Effector memory CD8-positive, alpha-beta T cell (primary cell): ENCODE results near the gene TNFRSF18.

Experiments
- ATAC-seq: fragments of 150-1000 bp; cut with Tn5 transposase; replicated peaks from 2 replicates; pipeline ENCODE4 v1.10.0; 2021; ENCODE audit warnings: mild to moderate bottlenecking, moderate library complexity
- DNase-seq, 3 experiments: peaks; one replicate each; pipeline ENCODE4 v3.0.0; 2021
- H3K27ac Mint-ChIP-seq, 2 donors: one replicate each; pipeline ENCODE4 v1.8.0; 2022; ENCODE audit warnings: mild to moderate bottlenecking in 2 of 2, mixed read lengths in 2 of 2, moderate library complexity in 2 of 2
- H3K27me3 Mint-ChIP-seq, 2 donors: one replicate each; pipeline ENCODE4 v1.8.0; 2022; ENCODE audit warnings: mixed read lengths in 2 of 2
- H3K36me3 Mint-ChIP-seq: one replicate; pipeline ENCODE4 v1.8.0; 2022; ENCODE audit warnings: mild to moderate bottlenecking, moderate library complexity, mixed read lengths; ENCODE audit not compliant: insufficient read depth
- H3K4me1 Mint-ChIP-seq, 2 donors: one replicate each; pipeline ENCODE4 v1.8.0; 2022; ENCODE audit warnings: low read depth in 2 of 2, mixed read lengths in 2 of 2
- H3K4me3 Mint-ChIP-seq, 2 donors: one replicate each; pipeline ENCODE4 v1.8.0; 2022; ENCODE audit warnings: mild to moderate bottlenecking in 2 of 2, mixed read lengths in 2 of 2, moderate library complexity in 2 of 2
- H3K9me3 Mint-ChIP-seq, 2 donors: one replicate each; pipeline ENCODE4 v1.8.0; 2022; ENCODE audit warnings: mixed read lengths in 2 of 2

The TNFRSF18 gene

DNA sequence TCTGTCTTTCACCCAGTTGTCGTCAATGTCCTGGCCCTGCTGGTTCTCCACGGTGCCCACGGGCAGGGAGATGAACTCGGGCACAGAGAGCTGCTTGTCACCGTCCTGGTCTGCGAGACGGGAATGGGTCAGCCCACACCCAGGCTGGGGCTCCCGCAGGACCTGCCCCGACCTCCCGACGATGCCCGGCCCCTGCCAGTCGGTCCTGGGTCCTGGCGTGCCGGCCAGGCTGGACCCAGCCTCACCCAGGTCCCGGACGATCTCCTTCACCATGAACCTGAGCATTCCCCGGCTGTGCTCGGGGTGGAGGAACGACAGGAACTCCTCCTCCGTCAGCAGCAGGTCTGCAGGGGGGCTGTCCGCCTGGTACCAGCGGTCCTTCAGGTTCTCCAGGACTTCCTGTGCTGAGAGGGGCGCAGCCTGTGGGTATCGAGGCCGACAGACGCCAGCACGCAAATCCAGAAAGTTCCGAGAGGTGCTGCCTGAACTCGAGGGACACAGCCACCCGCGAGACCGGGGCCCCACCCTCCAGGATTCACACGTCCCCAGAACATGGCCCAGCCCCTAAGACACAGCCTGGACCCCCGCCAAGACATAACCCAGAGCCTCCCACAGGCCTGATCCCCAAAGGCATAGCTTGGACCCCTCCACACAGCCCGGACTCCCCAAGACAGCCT, 12.3 kb upstream of the TNFRSF18 start:
- Mint-ChIP-seq H3K4me3 (peak overlapping the region in 1 of 2 donors; percentile 19), H3K9me3 (no peaks in the 10 kb centered on the region), H3K4me1 (peaks cover 19 to 33% of the 10 kb centered on the region in 2 donors), H3K27ac (peak overlapping the region; percentile 52 to 87), H3K27me3 (no peaks in the 10 kb centered on the region), H3K36me3 (peaks cover 59% of the 10 kb centered on the region)
- DNase-seq (no peak), ATAC-seq (no peak)

DNA sequence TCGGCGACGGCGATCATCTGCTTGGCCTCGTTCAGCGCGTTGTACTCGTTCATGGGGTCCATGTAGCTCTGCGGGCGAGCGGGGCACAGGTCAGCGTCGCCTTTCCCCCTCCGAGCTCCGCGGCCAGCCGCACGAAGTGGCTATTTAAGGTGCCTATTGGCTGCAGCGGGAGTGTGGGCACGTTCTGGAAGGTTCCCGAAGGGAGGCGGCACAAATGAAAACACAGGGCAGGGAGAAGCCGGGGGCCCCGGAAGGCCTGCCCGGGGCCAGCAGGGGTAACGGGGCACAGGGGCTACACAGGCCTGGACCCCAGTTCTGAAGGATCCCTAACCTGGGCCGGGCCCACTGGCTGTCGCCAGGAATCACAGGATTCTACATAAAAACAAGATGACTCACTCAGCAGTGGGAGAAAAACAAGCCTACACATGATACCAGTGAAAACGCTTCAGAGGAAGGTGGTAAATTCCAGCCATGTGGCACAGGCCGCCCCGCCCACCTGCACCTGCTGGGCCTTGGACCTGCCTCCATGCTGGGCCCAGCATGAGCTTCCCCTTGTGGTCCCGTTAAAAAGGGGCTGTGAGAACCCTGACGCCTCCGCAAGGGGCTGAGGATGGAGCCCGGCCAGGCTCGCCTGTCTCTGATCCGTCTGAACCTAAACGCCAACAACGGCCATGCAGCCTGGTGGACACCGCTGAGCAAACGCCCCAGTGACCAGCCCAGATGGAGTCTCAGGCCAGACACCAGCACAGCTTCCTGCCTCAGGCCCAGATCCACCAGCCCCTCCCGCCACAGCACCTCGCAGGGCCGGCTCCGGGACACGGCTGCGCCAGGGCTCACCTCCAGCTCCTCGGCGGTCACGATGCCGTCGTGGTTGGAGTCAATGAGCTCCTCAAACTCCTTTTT, 11.5 kb upstream of the TNFRSF18 start:
- Mint-ChIP-seq H3K27me3 (no peaks in the 10 kb centered on the region), H3K36me3 (peaks cover 60% of the 10 kb centered on the region), H3K4me1 (peaks cover 19 to 30% of the 10 kb centered on the region in 2 donors), H3K27ac (peak overlapping the region in 1 of 2 donors; percentile 87), H3K4me3 (peak overlapping the region in 1 of 2 donors; percentile 19), H3K9me3 (no peaks in the 10 kb centered on the region)
- DNase-seq (no peak), ATAC-seq (no peak)

DNA sequence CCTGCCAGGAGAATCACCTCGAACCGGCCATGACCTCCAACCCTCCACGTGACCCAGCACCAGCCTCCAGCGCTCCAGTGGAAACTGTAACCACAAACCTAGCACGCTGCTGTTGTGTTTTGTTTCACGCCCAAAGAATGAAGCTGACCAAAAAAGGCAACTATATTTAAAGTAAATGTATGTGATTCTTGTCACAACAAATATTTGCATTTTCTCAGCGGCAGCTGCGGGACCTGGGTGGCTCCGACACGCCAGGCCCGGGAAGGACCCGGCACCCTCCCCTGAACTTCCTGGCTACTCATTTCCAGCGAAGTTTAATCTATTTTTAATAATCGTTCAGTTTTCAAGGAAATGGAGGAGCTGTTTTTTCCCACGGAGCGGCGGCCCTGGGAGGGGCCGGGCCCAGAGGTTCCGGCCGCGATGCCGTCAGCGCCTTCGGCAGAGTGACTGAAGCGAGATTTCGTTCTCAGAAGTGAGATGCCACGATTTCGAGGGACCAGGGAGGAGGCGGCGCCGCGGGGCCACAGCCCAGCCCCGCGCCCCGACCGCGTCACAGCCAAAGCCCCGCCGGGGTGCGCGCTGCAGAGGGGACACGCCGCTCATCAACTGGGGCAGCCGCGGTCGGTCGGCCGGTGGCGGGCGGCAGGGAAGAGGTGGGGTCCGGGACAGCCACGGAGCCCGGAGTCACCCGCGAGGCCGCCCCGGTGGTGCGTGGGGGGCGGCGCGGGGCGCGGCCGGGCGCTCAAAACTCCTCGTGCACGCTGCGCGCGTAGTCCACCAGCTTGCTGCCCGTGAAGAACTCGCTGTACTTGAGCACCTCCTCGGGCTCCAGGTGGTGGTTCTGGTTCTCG, 10.6 kb upstream of the TNFRSF18 start:
- Mint-ChIP-seq H3K9me3 (no peaks in the 10 kb centered on the region), H3K27ac (peak overlapping the region; percentile 84 to 98), H3K4me3 (peak overlapping the region; percentile 2 to 65), H3K27me3 (no peaks in the 10 kb centered on the region), H3K36me3 (peaks cover 57% of the 10 kb centered on the region), H3K4me1 (peaks cover 22 to 27% of the 10 kb centered on the region in 2 donors)
- no peak for DNase-seq
- ATAC-seq: no peak

GRCh38 chr1:1215881-1216605, 9.7 kb upstream of the TNFRSF18 start:
- peaks cover 49% of the 10 kb centered on the region for H3K36me3 Mint-ChIP-seq
- peaks cover 22 to 25% of the 10 kb centered on the region in 2 donors for H3K4me1 Mint-ChIP-seq
- H3K4me3 Mint-ChIP-seq: peak overlapping the region in 1 of 2 donors; percentile 65
- H3K27ac Mint-ChIP-seq: peak overlapping the region; percentile 84 to 98
- no peaks in the 10 kb centered on the region for H3K27me3 Mint-ChIP-seq
- no peak for ATAC-seq
- no peaks in the 10 kb centered on the region for H3K9me3 Mint-ChIP-seq
- no peak for DNase-seq

GRCh38 chr1:1215080-1215676, 8.8 kb upstream of the TNFRSF18 start:
- Mint-ChIP-seq H3K4me3 (peak overlapping the region in 1 of 2 donors; percentile 70), H3K4me1 (peaks cover 23 to 25% of the 10 kb centered on the region in 2 donors), H3K9me3 (no peaks in the 10 kb centered on the region), H3K27me3 (no peaks in the 10 kb centered on the region), H3K27ac (peak overlapping the region; percentile 28 to 98), H3K36me3 (peaks cover 45% of the 10 kb centered on the region)
- ATAC-seq (no peak), DNase-seq (no peak)

GRCh38 chr1:1213345-1214265, 7.2 kb upstream of the TNFRSF18 start, which contains the start of gene TNFRSF4:
TNFRSF4 (minus strand) TSS chr1:1214153; CDS start chr1:1214127, 26 bp downstream.
- Mint-ChIP-seq H3K27me3 (no peaks in the 10 kb centered on the region), H3K36me3 (peaks cover 42% of the 10 kb centered on the region), H3K4me1 (peaks cover 22 to 24% of the 10 kb centered on the region in 2 donors), H3K4me3 (peak within 1 kb of the TSS; percentile 57 to 70), H3K27ac (peak within 1 kb of the TSS; percentile 46 to 98), H3K9me3 (no peaks in the 10 kb centered on the region)
- DNase-seq (peak; percentile 44 to 58 (median 58)), ATAC-seq (peak; percentile 57)

DNA sequence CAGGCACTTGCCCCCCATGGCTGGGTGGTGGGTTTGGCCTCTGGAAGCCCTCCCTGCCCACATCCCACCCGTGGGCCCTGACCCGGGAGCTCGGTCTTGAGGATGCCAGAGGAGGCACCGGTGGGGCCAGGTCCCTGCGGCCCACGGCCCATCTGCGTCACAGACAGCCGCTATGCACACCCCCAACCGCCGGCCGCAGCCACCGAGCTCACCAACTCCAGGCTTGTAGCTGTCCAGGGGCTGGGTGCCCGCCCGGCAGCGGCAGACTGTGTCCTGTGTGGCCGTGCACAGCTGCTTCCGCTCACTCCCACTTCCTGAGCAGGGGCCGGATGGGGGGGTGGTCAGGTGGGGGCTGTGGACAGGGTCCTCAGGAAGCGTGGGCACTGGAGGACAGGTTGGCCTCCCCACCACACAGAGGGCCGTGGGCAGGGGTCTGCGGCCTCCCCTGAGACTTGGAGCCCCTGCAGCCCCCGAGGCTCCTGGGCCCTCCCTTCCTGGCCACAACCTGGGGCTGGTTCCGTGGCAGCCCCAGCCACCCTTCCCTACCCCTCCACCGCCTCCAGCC, 6.5 kb upstream of the TNFRSF18 start:
- Mint-ChIP-seq H3K9me3 (no peaks in the 10 kb centered on the region), H3K27me3 (no peaks in the 10 kb centered on the region)
- ATAC-seq: peak; percentile 60

GRCh38 chr1:1211541-1212441, 5.4 kb upstream of the TNFRSF18 start:
- DNase-seq (no peak), ATAC-seq (no peak)
- Mint-ChIP-seq H3K27me3 (no peaks in the 10 kb centered on the region), H3K4me1 (peaks cover 27 to 32% of the 10 kb centered on the region in 2 donors), H3K9me3 (no peaks in the 10 kb centered on the region), H3K4me3 (peak overlapping the region; percentile 57 to 86), H3K36me3 (peaks cover 39% of the 10 kb centered on the region), H3K27ac (peak overlapping the region; percentile 16 to 69)

More for the DNA sequence above, 6.5 kb upstream of the TNFRSF18 start:
- Mint-ChIP-seq H3K4me1 (peaks cover 29% of the 10 kb centered on the region in 2 donors), H3K27ac (peak overlapping the region; percentile 16 to 69), H3K4me3 (peak overlapping the region; percentile 57 to 62), H3K36me3 (peaks cover 47% of the 10 kb centered on the region)
- DNase-seq: peak; percentile 60 to 71 (median 71)

DNA sequence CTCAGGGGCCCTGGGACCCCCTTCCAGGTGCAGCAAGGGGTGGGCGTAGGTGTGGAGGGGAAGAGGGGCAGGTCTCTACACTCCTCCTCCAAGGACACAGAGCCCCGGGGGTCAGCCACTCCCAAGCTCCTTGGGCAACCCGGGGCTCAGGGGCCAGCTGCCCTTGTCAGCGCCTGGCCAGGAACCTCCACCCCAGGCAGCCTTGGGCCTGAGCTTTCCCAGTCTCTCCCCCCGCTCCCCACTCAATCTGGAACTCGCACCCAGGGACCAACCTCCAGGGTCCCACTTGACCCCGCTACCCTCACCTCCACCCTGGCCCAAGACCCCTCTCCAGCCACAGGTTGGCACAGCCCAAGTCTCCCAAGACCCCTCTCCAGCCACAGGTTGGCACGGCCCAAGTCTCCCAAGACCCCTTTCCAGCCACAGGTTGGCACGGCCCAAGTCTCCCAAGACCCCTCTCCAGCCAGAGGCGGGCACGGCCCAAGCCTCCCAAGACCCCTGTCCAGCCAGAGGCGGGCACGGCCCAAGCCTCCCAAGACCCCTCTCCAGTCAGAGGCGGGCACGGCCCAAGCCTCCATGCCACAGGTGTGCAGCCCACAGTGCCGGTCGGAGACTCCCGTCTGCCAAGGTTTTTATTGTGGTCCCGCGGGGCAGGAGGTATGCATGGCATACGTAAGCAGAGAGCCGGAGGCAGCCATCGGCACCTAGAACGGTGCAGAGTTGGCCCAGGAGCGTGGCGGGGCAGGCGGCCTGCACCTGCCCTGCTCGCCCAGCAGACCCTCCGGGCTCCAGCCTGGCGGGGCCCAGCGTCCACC, 4.5 kb upstream of the TNFRSF18 start:
- no peak for ATAC-seq
- H3K4me3 Mint-ChIP-seq: peak overlapping the region; percentile 82 to 86
- peaks cover 21 to 28% of the 10 kb centered on the region in 2 donors for H3K4me1 Mint-ChIP-seq

More for the DNA sequence above, 4.5 kb upstream of the TNFRSF18 start:
- H3K36me3 Mint-ChIP-seq: peaks cover 35% of the 10 kb centered on the region
- H3K27me3 Mint-ChIP-seq: no peaks in the 10 kb centered on the region
- peak overlapping the region in 1 of 2 donors; percentile 74 for H3K27ac Mint-ChIP-seq
- H3K9me3 Mint-ChIP-seq: no peaks in the 10 kb centered on the region
- no peak for DNase-seq
